ENCODE measurements around the gene COL6A1.
A peak's percentile ranks its signal among the peaks of the same experiment; 100 is the strongest.

Gene COL6A1

GRCh38 chr21:45940621-45941337 lies 40.8 kb upstream of the COL6A1 start:
- no peak overlapping the region for H3K27ac ChIP-seq (ENCODE audit: low read depth, low read length)
- no peaks in the 10 kb centered on the region for H3K4me1 ChIP-seq (ENCODE audit: control insufficient read depth, insufficient read depth, low read length)
- no peaks in the 10 kb centered on the region for H3K27me3 ChIP-seq (ENCODE audit: control insufficient read depth, insufficient read depth, low read length)
- H3K9ac ChIP-seq (ENCODE audit: low read length): no peak overlapping the region
- H3K36me3 ChIP-seq (ENCODE audit: control insufficient read depth, insufficient read depth, low read length): no peaks in the 10 kb centered on the region
- no peak overlapping the region for H3K4me3 ChIP-seq (ENCODE audit: low read length)

GRCh38 chr21:45941338-45941710 lies 40.2 kb upstream of the COL6A1 start:
- Histone ChIP-seq H3K27me3 (ENCODE audit: control insufficient read depth, insufficient read depth, low read length) (no peaks in the 10 kb centered on the region), H3K36me3 (ENCODE audit: control insufficient read depth, insufficient read depth, low read length) (no peaks in the 10 kb centered on the region), H3K4me3 (ENCODE audit: low read length) (no peak overlapping the region), H3K27ac (ENCODE audit: low read depth, low read length) (no peak overlapping the region), H3K9ac (ENCODE audit: low read length) (no peak overlapping the region), H3K4me1 (ENCODE audit: control insufficient read depth, insufficient read depth, low read length) (no peaks in the 10 kb centered on the region)

GRCh38 chr21:45941717-45942546 lies 39.6 kb upstream of the COL6A1 start:
- Histone ChIP-seq H3K27ac (ENCODE audit: low read depth, low read length) (no peak overlapping the region), H3K4me3 (ENCODE audit: low read length) (no peak overlapping the region), H3K36me3 (ENCODE audit: control insufficient read depth, insufficient read depth, low read length) (no peaks in the 10 kb centered on the region), H3K9ac (ENCODE audit: low read length) (no peak overlapping the region), H3K4me1 (ENCODE audit: control insufficient read depth, insufficient read depth, low read length) (no peaks in the 10 kb centered on the region), H3K27me3 (ENCODE audit: control insufficient read depth, insufficient read depth, low read length) (no peaks in the 10 kb centered on the region)

GRCh38 chr21:45942755-45943629 lies 38.6 kb upstream of the COL6A1 start:
- H3K4me1 ChIP-seq (ENCODE audit: control insufficient read depth, insufficient read depth, low read length): no peaks in the 10 kb centered on the region
- no peak overlapping the region for H3K27ac ChIP-seq (ENCODE audit: low read depth, low read length)
- H3K4me3 ChIP-seq (ENCODE audit: low read length): no peak overlapping the region

GRCh38 chr21:45943630-45944540 lies 37.7 kb upstream of the COL6A1 start:
- Histone ChIP-seq H3K9ac (ENCODE audit: low read length) (no peak overlapping the region), H3K27ac (ENCODE audit: low read depth, low read length) (no peak overlapping the region), H3K4me1 (ENCODE audit: control insufficient read depth, insufficient read depth, low read length) (no peaks in the 10 kb centered on the region), H3K36me3 (ENCODE audit: control insufficient read depth, insufficient read depth, low read length) (no peaks in the 10 kb centered on the region), H3K4me3 (ENCODE audit: low read length) (no peak overlapping the region), H3K27me3 (ENCODE audit: control insufficient read depth, insufficient read depth, low read length) (no peaks in the 10 kb centered on the region)

More at GRCh38 chr21:45942755-45943629, 38.6 kb upstream of the COL6A1 start:
- no peaks in the 10 kb centered on the region for H3K36me3 ChIP-seq (ENCODE audit: control insufficient read depth, insufficient read depth, low read length)
- no peaks in the 10 kb centered on the region for H3K27me3 ChIP-seq (ENCODE audit: control insufficient read depth, insufficient read depth, low read length)
- no peak overlapping the region for H3K9ac ChIP-seq (ENCODE audit: low read length)

GRCh38 chr21:45944601-45945000 lies 37.0 kb upstream of the COL6A1 start:
- Histone ChIP-seq H3K27ac (ENCODE audit: low read depth, low read length) (no peak overlapping the region), H3K36me3 (ENCODE audit: control insufficient read depth, insufficient read depth, low read length) (no peaks in the 10 kb centered on the region), H3K4me3 (ENCODE audit: low read length) (no peak overlapping the region), H3K9ac (ENCODE audit: low read length) (no peak overlapping the region), H3K27me3 (ENCODE audit: control insufficient read depth, insufficient read depth, low read length) (no peaks in the 10 kb centered on the region), H3K4me1 (ENCODE audit: control insufficient read depth, insufficient read depth, low read length) (no peaks in the 10 kb centered on the region)

- Histone ChIP-seq H3K27me3 (ENCODE audit: control insufficient read depth, insufficient read depth, low read length) (no peaks in the 10 kb centered on the region), H3K4me1 (ENCODE audit: control insufficient read depth, insufficient read depth, low read length) (no peaks in the 10 kb centered on the region), H3K4me3 (ENCODE audit: low read length) (no peak overlapping the region), H3K27ac (ENCODE audit: low read depth, low read length) (peak overlapping the region; percentile 9), H3K36me3 (ENCODE audit: control insufficient read depth, insufficient read depth, low read length) (no peaks in the 10 kb centered on the region), H3K9ac (ENCODE audit: low read length) (no peak overlapping the region)
Observed at GRCh38 chr21:45945066-45945867, 36.3 kb upstream of the COL6A1 start.

GRCh38 chr21:45945868-45946210 lies 35.7 kb upstream of the COL6A1 start:
- Histone ChIP-seq H3K27me3 (ENCODE audit: control insufficient read depth, insufficient read depth, low read length) (no peaks in the 10 kb centered on the region), H3K4me3 (ENCODE audit: low read length) (no peak overlapping the region), H3K27ac (ENCODE audit: low read depth, low read length) (peak overlapping the region; percentile 9), H3K4me1 (ENCODE audit: control insufficient read depth, insufficient read depth, low read length) (peaks cover 1% of the 10 kb centered on the region), H3K9ac (ENCODE audit: low read length) (no peak overlapping the region), H3K36me3 (ENCODE audit: control insufficient read depth, insufficient read depth, low read length) (no peaks in the 10 kb centered on the region)

GRCh38 chr21:45947296-45947695 lies 34.3 kb upstream of the COL6A1 start:
- no peak overlapping the region for H3K27ac ChIP-seq (ENCODE audit: low read depth, low read length)
- H3K4me3 ChIP-seq (ENCODE audit: low read length): no peak overlapping the region
- H3K36me3 ChIP-seq (ENCODE audit: control insufficient read depth, insufficient read depth, low read length): no peaks in the 10 kb centered on the region
- no peak overlapping the region for H3K9ac ChIP-seq (ENCODE audit: low read length)
- no peaks in the 10 kb centered on the region for H3K27me3 ChIP-seq (ENCODE audit: control insufficient read depth, insufficient read depth, low read length)
- peaks cover 6% of the 10 kb centered on the region for H3K4me1 ChIP-seq (ENCODE audit: control insufficient read depth, insufficient read depth, low read length)

- no peaks in the 10 kb centered on the region for H3K27me3 ChIP-seq (ENCODE audit: control insufficient read depth, insufficient read depth, low read length)
- peaks cover 6% of the 10 kb centered on the region for H3K4me1 ChIP-seq (ENCODE audit: control insufficient read depth, insufficient read depth, low read length)
- no peaks in the 10 kb centered on the region for H3K36me3 ChIP-seq (ENCODE audit: control insufficient read depth, insufficient read depth, low read length)
- H3K9ac ChIP-seq (ENCODE audit: low read length): no peak overlapping the region
- H3K4me3 ChIP-seq (ENCODE audit: low read length): no peak overlapping the region
- no peak overlapping the region for H3K27ac ChIP-seq (ENCODE audit: low read depth, low read length)
Observed at GRCh38 chr21:45947716-45948255, 33.8 kb upstream of the COL6A1 start.

GRCh38 chr21:45948576-45949141 lies 32.9 kb upstream of the COL6A1 start:
- peaks cover 10% of the 10 kb centered on the region for H3K4me1 ChIP-seq (ENCODE audit: control insufficient read depth, insufficient read depth, low read length)
- H3K4me3 ChIP-seq (ENCODE audit: low read length): no peak overlapping the region
- H3K9ac ChIP-seq (ENCODE audit: low read length): no peak overlapping the region
- no peaks in the 10 kb centered on the region for H3K27me3 ChIP-seq (ENCODE audit: control insufficient read depth, insufficient read depth, low read length)
- H3K27ac ChIP-seq (ENCODE audit: low read depth, low read length): no peak overlapping the region
- H3K36me3 ChIP-seq (ENCODE audit: control insufficient read depth, insufficient read depth, low read length): no peaks in the 10 kb centered on the region
